ENCODE results near the gene TRPC3. TPM values are rescaled to one million over a fixed set of nuclear protein-coding genes. Genes with fewer than 3 reads are reported as not detected.

The TRPC3 gene
- total RNA-seq, 2 experiments from 2014 or later: 0.50 TPM; not detected in 1

GRCh38 chr4:121851354-121851753 lies 100.5 kb downstream of the TRPC3 start:
- TF ChIP-seq EZH2phosphoT487 (IDR thresholded peaks at IDR 0.05; ENCODE audit: borderline replicate concordance, low read depth, low read length): no peak
- TF ChIP-seq CTCF (conservative IDR thresholded peaks at IDR 0.05; ENCODE audit: low read length): no peak
- Histone ChIP-seq H3K9me2 (ENCODE audit: insufficient read depth, low read length) (no peaks in the 10 kb centered on the region), H2AFZ (ENCODE audit: low read length) (no peak overlapping the region), H3K36me3 (ENCODE audit: insufficient read depth, low read length) (peaks cover 11% of the 10 kb centered on the region), H3K9me3 (ENCODE audit: low read length) (no peaks in the 10 kb centered on the region), H3K27ac (ENCODE audit: low read depth, low read length, poor library complexity, severe bottlenecking) (no peak overlapping the region), H3K4me1 (ENCODE audit: insufficient read depth, low read length, poor library complexity, severe bottlenecking) (no peaks in the 10 kb centered on the region), H3K4me2 (ENCODE audit: low read length) (no peak overlapping the region), H3K79me2 (ENCODE audit: insufficient read depth, low read depth, low read length) (no peaks in the 10 kb centered on the region), H3K4me3 (ENCODE audit: low read depth, low read length, poor library complexity, severe bottlenecking) (no peak overlapping the region), H4K20me1 (ENCODE audit: insufficient read depth, low read length) (no peaks in the 10 kb centered on the region)
- DNase-seq (ENCODE audit: low spot score): no peak
- ChIA-PET POLR2A (no interaction called here), CTCF (ENCODE audit: unreplicated experiment) (no interaction called here)
- no TSS peak for BruUV-seq (replicated peaks)
- intact Hi-C loops (cut with micrococcal nuclease; ENCODE audit: unreplicated experiment): no loop called here

GRCh38 chr4:121846662-121847061 lies 105.2 kb downstream of the TRPC3 start:
- no peak overlapping the region for H3K27ac ChIP-seq (ENCODE audit: low read depth, low read length, poor library complexity, severe bottlenecking)
- H3K9me3 ChIP-seq (ENCODE audit: low read length): no peaks in the 10 kb centered on the region
- no peak overlapping the region for H3K4me3 ChIP-seq (ENCODE audit: low read depth, low read length, poor library complexity, severe bottlenecking)
- BruUV-seq (replicated peaks): no TSS peak
- H2AFZ ChIP-seq (ENCODE audit: low read length): no peak overlapping the region
- no peaks in the 10 kb centered on the region for H3K4me1 ChIP-seq (ENCODE audit: insufficient read depth, low read length, poor library complexity, severe bottlenecking)
- no peaks in the 10 kb centered on the region for H3K9me2 ChIP-seq (ENCODE audit: insufficient read depth, low read length)
- ChIA-PET POLR2A (no interaction called here), CTCF (ENCODE audit: unreplicated experiment) (no interaction called here)
- TF ChIP-seq EZH2phosphoT487 (IDR thresholded peaks at IDR 0.05; ENCODE audit: borderline replicate concordance, low read depth, low read length) (no peak), CTCF (conservative IDR thresholded peaks at IDR 0.05; ENCODE audit: low read length) (no peak)
- intact Hi-C loops (cut with micrococcal nuclease; ENCODE audit: unreplicated experiment): no loop called here
- DNase-seq (ENCODE audit: low spot score): no peak
- no peaks in the 10 kb centered on the region for H3K79me2 ChIP-seq (ENCODE audit: insufficient read depth, low read depth, low read length)
- H3K36me3 ChIP-seq (ENCODE audit: insufficient read depth, low read length): peaks cover 27% of the 10 kb centered on the region
- H4K20me1 ChIP-seq (ENCODE audit: insufficient read depth, low read length): no peaks in the 10 kb centered on the region
- no peak overlapping the region for H3K4me2 ChIP-seq (ENCODE audit: low read length)

- ChIA-PET CTCF (ENCODE audit: unreplicated experiment) (no interaction called here), POLR2A (interaction anchor here (0.8 to 1.2 kb wide), 2 partner anchors 15 to 1031 kb away, joined by 3 read pairs; no protein-coding TSS in a partner anchor)
- no peak overlapping the region for H3K4me3 ChIP-seq (ENCODE audit: low read depth, low read length, poor library complexity, severe bottlenecking)
- no peak for DNase-seq (ENCODE audit: low spot score)
- H3K9me2 ChIP-seq (ENCODE audit: insufficient read depth, low read length): no peaks in the 10 kb centered on the region
- no peak overlapping the region for H3K27ac ChIP-seq (ENCODE audit: low read depth, low read length, poor library complexity, severe bottlenecking)
- H2AFZ ChIP-seq (ENCODE audit: low read length): no peak overlapping the region
- no peaks in the 10 kb centered on the region; the same call in 1 of the 2 replicates for H3K9me3 ChIP-seq (ENCODE audit: low read length)
- intact Hi-C loops (cut with micrococcal nuclease; ENCODE audit: unreplicated experiment): no loop called here
- BruUV-seq (replicated peaks): no TSS peak
- H3K4me2 ChIP-seq (ENCODE audit: low read length): no peak overlapping the region
- TF ChIP-seq CTCF (conservative IDR thresholded peaks at IDR 0.05; ENCODE audit: low read length): no peak
- no peak for TF ChIP-seq EZH2phosphoT487 (IDR thresholded peaks at IDR 0.05; ENCODE audit: borderline replicate concordance, low read depth, low read length)
- H3K4me1 ChIP-seq (ENCODE audit: insufficient read depth, low read length, poor library complexity, severe bottlenecking): no peaks in the 10 kb centered on the region
- no peaks in the 10 kb centered on the region for H3K79me2 ChIP-seq (ENCODE audit: insufficient read depth, low read depth, low read length)
- H3K36me3 ChIP-seq (ENCODE audit: insufficient read depth, low read length): peaks cover 40% of the 10 kb centered on the region
- H4K20me1 ChIP-seq (ENCODE audit: insufficient read depth, low read length): no peaks in the 10 kb centered on the region
These were observed 109.0 kb downstream of the TRPC3 start for GRCh38 chr4:121842862-121843261.

All from OCI-LY7 (cell line).